ENCODE data around the gene GALNT10.

- no peak for TF ChIP-seq CTCF (IDR thresholded peaks at IDR 0.05)
- TF ChIP-seq FOXP4 (CRISPR knock-in tag; IDR thresholded peaks at IDR 0.05) = no peak
- no peak for TF ChIP-seq NFYB (CRISPR knock-in tag; conservative IDR thresholded peaks at IDR 0.05; ENCODE audit: low read depth)
- TF ChIP-seq IRF2 (CRISPR knock-in tag; IDR thresholded peaks at IDR 0.05; ENCODE audit: borderline replicate concordance, low read depth) = no peak
- no peak for TF ChIP-seq ETV6 (CRISPR knock-in tag; IDR thresholded peaks at IDR 0.05)
- no peak for TF ChIP-seq NR1H2 (CRISPR knock-in tag; IDR thresholded peaks at IDR 0.05)
- no peak for TF ChIP-seq AFF4 (CRISPR knock-in tag; IDR thresholded peaks at IDR 0.05; ENCODE audit: borderline replicate concordance)
- no peak for TF ChIP-seq USF2 (CRISPR knock-in tag; IDR thresholded peaks at IDR 0.05)
- TF ChIP-seq TCF7 (CRISPR knock-in tag; IDR thresholded peaks at IDR 0.05; ENCODE audit: low read depth) = no peak
- TF ChIP-seq E2F1 (CRISPR knock-in tag; IDR thresholded peaks at IDR 0.05) = no peak
Observed at GRCh38 chr5:154447089-154447725, 256.7 kb downstream of the GALNT10 start.

Measured in WTC11 (cell line).